ENCODE results near the gene SLC2A5.

SLC2A5 gene

DNA sequence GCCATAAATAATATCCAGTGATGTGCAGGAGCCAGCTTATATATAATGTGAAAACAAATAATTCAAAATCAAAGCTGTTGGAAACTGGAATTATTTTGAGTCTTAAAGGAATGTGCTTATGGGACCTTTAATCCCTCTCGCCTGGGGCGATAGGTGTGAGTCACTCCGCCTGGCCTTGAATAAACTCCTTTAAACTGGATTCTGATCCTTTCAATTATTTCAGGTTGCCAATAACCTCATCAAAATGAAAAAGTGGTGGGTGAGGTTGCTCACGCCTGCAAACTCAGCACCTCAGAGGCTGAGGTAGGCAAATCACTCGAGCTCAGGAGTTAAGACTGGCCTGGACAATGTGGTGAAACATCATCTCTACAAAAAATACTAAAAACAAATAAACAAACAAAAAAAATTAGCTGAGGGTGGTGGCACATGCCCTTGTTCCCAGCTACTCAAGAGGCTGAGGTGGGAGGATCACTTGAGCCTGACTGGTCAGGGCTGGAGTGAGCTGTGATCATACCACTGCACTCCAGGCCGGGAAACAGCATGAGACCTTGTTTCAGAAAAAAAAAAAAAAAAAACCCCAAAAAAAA lies 11.4 kb upstream of the SLC2A5 start:
- DNase-seq (ENCODE audit: insufficient read length, low spot score) = no peak
- FAIRE-seq = no peak
- TF ChIP-seq CTCF (IDR thresholded peaks at IDR 0.05; ENCODE audit: insufficient read depth, missing control alignments) = no peak

GRCh38 chr1:9079988-9080704 lies 10.7 kb upstream of the SLC2A5 start:
- no peak for DNase-seq (ENCODE audit: insufficient read length, low spot score)
- FAIRE-seq = no peak
- no peak for TF ChIP-seq CTCF (IDR thresholded peaks at IDR 0.05; ENCODE audit: insufficient read depth, missing control alignments)

- TF ChIP-seq CTCF (IDR thresholded peaks at IDR 0.05; ENCODE audit: insufficient read depth, missing control alignments) = no peak
- no peak for DNase-seq (ENCODE audit: insufficient read length, low spot score)
- no peak for FAIRE-seq
Observed at GRCh38 chr1:9078752-9079500, 9.5 kb upstream of the SLC2A5 start.

- DNase-seq (ENCODE audit: insufficient read length, low spot score) (no peak), FAIRE-seq (no peak)
- no peak for TF ChIP-seq CTCF (IDR thresholded peaks at IDR 0.05; ENCODE audit: insufficient read depth, missing control alignments)
Observed at GRCh38 chr1:9078015-9078751, 8.7 kb upstream of the SLC2A5 start.

GRCh38 chr1:9075022-9075421 lies 5.6 kb upstream of the SLC2A5 start:
- DNase-seq (ENCODE audit: insufficient read length, low spot score) = no peak
- no peak for FAIRE-seq
- no peak for TF ChIP-seq CTCF (IDR thresholded peaks at IDR 0.05; ENCODE audit: insufficient read depth, missing control alignments)

GRCh38 chr1:9073143-9073542 lies 3.7 kb upstream of the SLC2A5 start:
- DNase-seq (ENCODE audit: insufficient read length, low spot score) (no peak), FAIRE-seq (no peak)
- TF ChIP-seq CTCF (IDR thresholded peaks at IDR 0.05; ENCODE audit: insufficient read depth, missing control alignments) = no peak

All from D721Med (cell line).